ENCODE results near the gene ZNF628. TPM values are rescaled to one million over a fixed set of nuclear protein-coding genes. Genes with fewer than 3 reads are reported as not detected.
A peak's percentile ranks its signal among the peaks of the same experiment; 100 is the strongest.

Gene ZNF628
- polyA plus RNA-seq, 3 donors = 0.50 to 3.1 TPM; not detected in 1

GRCh38 chr19:55525289-55526101 is 49.1 kb downstream of the ZNF628 start:
- Histone ChIP-seq H3K4me2 (replicated peaks; ENCODE audit: extremely low read depth, low read length, poor library complexity, severe bottlenecking) (no peak overlapping the region), H3K79me2 (ENCODE audit: insufficient read depth, low read length) (no peaks in the 10 kb centered on the region), H3K9ac (ENCODE audit: insufficient read depth, low read length, poor library complexity, severe bottlenecking) (no peak overlapping the region), H3K9me3 (replicated peaks in 1 of 2; ENCODE audit: control insufficient read depth in 1 of 2, insufficient read depth in 1 of 2, low read length in 2 of 2) (peaks cover 0 to 6% of the 10 kb centered on the region in 2 donors), H3K27ac (ENCODE audit: low read depth in 1 of 2, low read length in 2 of 2) (no peak overlapping the region), H3K4me3 (replicated peaks in 1 of 3; ENCODE audit: low read depth in 2 of 3, low read length in 3 of 3) (no peak overlapping the region), H3K4me1 (ENCODE audit: control insufficient read depth in 1 of 2, insufficient read depth in 2 of 2, low read length in 2 of 2) (no peaks in the 10 kb centered on the region), H3K36me3 (replicated peaks in 1 of 2; ENCODE audit: control insufficient read depth in 1 of 2, insufficient read depth in 2 of 2, low read length in 2 of 2) (no peaks in the 10 kb centered on the region), H3K27me3 (ENCODE audit: control insufficient read depth in 2 of 2, insufficient read depth in 2 of 2, low read length in 2 of 2) (no peaks in the 10 kb centered on the region), H4K20me1 (ENCODE audit: insufficient read depth, low read length) (no peaks in the 10 kb centered on the region), H2AFZ (ENCODE audit: insufficient read depth, low read depth, low read length, poor library complexity, severe bottlenecking) (no peak overlapping the region)
- Mint-ChIP-seq H3K27me3 (ENCODE audit: low read depth in 3 of 3) (peaks cover 2 to 4% (median 4%) of the 10 kb centered on the region in 3 donors), H3K4me3 (no peak overlapping the region), H3K9me3 (no peaks in the 10 kb centered on the region), H3K4me1 (no peaks in the 10 kb centered on the region), H3K27ac (no peak overlapping the region), H3K36me3 (no peaks in the 10 kb centered on the region)
- intact Hi-C loops (cut with micrococcal nuclease) = no loop called here
- WGBS (ENCODE audit: insufficient coverage) = 89% methylated on average over 24 of the region's 29 CpGs
- no peak for TF ChIP-seq CTCF (IDR thresholded peaks at IDR 0.05)
- no peak for DNase-seq

DNA sequence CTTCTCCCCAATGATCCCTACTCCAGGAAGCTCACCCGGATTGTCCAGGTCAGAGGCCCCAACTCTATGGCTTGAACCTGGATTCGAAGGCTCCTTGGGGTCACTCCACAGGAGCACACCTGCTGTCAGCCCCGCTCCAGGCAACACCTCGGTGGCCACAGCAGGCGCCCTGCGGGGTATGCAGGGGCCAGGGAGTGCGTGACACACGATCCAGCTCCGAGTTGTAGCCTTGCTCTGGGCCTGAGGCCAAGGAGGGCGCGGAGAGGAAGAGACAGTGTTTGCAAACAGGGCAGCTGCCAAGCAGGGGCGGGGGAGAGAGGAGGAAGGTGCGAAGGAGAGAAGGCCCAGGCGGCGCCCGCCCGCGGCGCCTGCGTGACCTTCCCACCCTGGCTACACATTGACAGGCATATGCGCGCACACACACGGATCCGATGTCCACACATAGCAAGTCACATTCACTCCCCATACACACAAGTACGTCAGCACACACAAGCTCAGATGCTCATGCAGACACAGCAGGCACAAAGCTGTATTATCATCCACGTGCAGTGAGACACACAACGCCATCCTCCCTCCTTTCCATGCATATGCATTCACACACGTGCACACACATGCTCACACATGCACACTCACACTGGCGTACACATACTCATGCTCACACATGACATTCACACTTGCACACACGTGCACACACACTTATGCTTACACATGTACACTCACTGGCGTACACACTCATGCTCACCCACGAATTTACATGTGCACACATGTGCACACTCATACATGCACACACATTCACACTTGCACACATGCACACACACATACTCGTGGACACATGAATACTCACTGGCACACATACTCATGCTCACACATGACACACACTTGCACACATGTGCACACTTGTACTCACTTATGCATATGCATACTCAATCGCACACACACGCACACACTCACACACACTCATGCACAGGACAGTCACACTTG is 50.1 kb downstream of the ZNF628 start:
- no peak for DNase-seq
- WGBS (ENCODE audit: insufficient coverage) = 39% methylated on average over 26 of the region's 35 CpGs
- Histone ChIP-seq H3K9me3 (replicated peaks in 1 of 2; ENCODE audit: control insufficient read depth in 1 of 2, insufficient read depth in 1 of 2, low read length in 2 of 2) (peaks cover 0 to 6% of the 10 kb centered on the region in 2 donors), H3K4me1 (ENCODE audit: control insufficient read depth in 1 of 2, insufficient read depth in 2 of 2, low read length in 2 of 2) (no peaks in the 10 kb centered on the region), H3K9ac (ENCODE audit: insufficient read depth, low read length, poor library complexity, severe bottlenecking) (no peak overlapping the region), H3K36me3 (replicated peaks in 1 of 2; ENCODE audit: control insufficient read depth in 1 of 2, insufficient read depth in 2 of 2, low read length in 2 of 2) (no peaks in the 10 kb centered on the region), H4K20me1 (ENCODE audit: insufficient read depth, low read length) (no peaks in the 10 kb centered on the region), H2AFZ (ENCODE audit: insufficient read depth, low read depth, low read length, poor library complexity, severe bottlenecking) (peak overlapping the region; percentile 6), H3K27ac (ENCODE audit: low read depth in 1 of 2, low read length in 2 of 2) (no peak overlapping the region), H3K27me3 (ENCODE audit: control insufficient read depth in 2 of 2, insufficient read depth in 2 of 2, low read length in 2 of 2) (no peaks in the 10 kb centered on the region), H3K79me2 (ENCODE audit: insufficient read depth, low read length) (no peaks in the 10 kb centered on the region), H3K4me3 (replicated peaks in 1 of 3; ENCODE audit: low read depth in 2 of 3, low read length in 3 of 3) (no peak overlapping the region), H3K4me2 (replicated peaks; ENCODE audit: extremely low read depth, low read length, poor library complexity, severe bottlenecking) (no peak overlapping the region)
- TF ChIP-seq CTCF (IDR thresholded peaks at IDR 0.05) = no peak
- intact Hi-C loops (cut with micrococcal nuclease) = no loop called here
- Mint-ChIP-seq H3K27me3 (ENCODE audit: low read depth in 3 of 3) (peaks cover 2 to 4% (median 4%) of the 10 kb centered on the region in 3 donors), H3K4me1 (no peaks in the 10 kb centered on the region), H3K36me3 (no peaks in the 10 kb centered on the region), H3K9me3 (no peaks in the 10 kb centered on the region), H3K4me3 (no peak overlapping the region), H3K27ac (no peak overlapping the region)
